GM21576 (cell line): ENCODE data around the gene RAB30.
"Not testable (repeated sequence)": the region's sequence is repeated elsewhere in the genome, so short reads cannot be mapped to it uniquely, and the experiment has no call there.

ENCODE experiments used
- ATAC-seq: cut with Tn5 transposase; IDR thresholded peaks from one replicate; pipeline ENCODE4 v1.9.1; 2021; ENCODE audit warnings: mild to moderate bottlenecking, moderate library complexity; ENCODE audit not compliant: unreplicated experiment

The RAB30 gene

DNA sequence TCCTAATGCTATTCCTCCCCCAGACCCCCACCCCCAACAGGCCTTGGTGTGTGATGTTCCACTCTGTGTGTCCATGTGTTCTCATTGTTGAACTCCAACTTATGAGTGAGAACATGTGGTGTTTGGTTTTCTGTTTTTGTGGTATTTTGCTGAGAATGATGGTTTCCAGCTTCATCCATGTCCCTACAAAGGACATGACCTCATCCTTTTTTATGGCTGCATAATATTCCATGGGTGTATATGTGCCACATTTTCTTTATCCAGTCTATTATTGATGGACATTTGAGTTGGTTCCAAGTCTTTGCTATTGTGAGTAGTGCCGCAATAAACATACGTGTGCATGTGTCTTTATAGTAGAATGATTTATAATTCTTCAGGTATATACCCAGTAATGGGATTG is 121.2 kb downstream of the RAB30 start:
- not testable (repeated sequence) for ATAC-seq

DNA sequence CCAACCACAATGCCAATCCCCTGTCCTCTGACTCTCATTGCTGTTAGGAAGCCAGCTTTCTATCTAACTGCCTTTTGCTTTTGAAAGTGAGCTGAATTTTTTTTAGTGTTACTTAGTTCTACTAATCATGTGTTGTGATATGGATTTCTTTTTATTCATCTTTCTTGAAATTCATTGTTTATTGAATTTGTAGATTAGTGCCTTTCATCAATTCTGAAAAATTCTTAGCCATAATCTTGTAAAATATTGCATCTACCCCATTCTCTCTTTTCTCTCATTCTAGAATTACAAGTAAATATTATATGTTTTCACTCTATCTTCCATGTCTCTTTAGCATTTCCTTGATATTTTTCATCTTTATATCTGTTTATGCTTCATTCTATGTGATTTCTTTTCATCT is 122.3 kb downstream of the RAB30 start:
- ATAC-seq: no peak

- ATAC-seq: no peak
Observed at GRCh38 chr11:82945682-82946081, 126.0 kb downstream of the RAB30 start.

DNA sequence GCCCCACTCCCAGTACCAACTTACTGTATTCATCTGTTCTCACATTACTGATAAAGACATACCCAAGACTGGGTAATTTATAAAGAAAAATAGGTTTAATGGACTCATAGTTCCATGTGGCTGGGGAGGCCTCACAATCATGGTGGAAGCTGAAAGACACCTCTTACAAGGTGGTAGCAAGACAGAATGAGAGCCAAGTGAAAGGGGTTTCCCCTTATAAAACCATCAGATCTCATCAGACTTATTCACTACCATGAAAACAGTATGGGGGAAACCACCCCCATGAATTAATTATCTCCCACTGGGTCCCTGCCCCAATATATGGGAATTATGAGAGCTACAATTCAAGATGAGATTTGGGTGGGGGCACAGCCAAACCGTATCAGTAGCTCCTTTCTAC is 126.7 kb downstream of the RAB30 start:
- ATAC-seq: not testable (repeated sequence)

GRCh38 chr11:82944198-82944597 is 127.5 kb downstream of the RAB30 start:
- ATAC-seq: no peak

GRCh38 chr11:82943430-82943829 is 128.3 kb downstream of the RAB30 start:
- ATAC-seq: not testable (repeated sequence)

GRCh38 chr11:82942376-82942775 is 129.3 kb downstream of the RAB30 start:
- no peak for ATAC-seq

- ATAC-seq: no peak
Observed at GRCh38 chr11:82939456-82939855, 132.2 kb downstream of the RAB30 start.

- no peak for ATAC-seq
Observed at GRCh38 chr11:82937554-82937953, 134.1 kb downstream of the RAB30 start.

- no peak for ATAC-seq
Observed at GRCh38 chr11:82936261-82936660, 135.4 kb downstream of the RAB30 start.

DNA sequence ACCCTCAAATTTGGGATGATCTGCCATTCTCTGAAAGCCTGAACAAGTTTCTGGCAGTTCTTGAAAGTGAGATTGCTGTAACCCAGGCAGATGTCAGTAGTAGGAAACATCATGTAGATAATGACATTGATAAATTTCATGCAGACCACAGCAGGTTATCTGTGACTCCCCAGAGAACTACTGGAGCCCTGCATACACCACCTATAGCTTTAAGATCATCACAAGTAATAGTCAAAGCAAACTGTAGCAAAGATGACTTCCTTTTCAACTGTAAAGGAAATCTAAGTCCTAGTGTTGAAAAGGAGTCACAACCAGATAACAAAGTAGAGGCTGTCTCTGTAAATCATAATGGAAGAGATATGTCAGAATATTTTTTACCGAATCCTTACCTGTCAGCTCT is 139.1 kb downstream of the RAB30 start:
- ATAC-seq: no peak

DNA sequence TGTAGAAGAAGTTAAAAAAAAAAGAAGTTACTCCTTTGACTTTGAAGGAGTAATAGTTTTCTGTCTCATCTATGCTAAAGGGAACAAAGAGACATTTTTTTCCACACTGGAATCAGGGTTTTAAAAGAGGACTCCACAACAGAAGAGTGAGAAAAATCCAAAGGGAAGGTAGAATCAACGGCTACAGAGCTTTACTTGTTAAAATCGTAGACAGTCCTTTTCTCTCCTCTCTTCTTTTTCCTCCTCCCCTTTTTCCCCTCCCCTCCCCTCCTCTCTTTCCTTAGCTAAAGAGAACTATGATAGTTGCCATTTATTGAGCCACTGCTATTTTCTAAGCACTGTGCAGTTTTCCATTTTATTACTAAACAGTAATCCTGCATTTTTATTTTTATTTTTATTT is 141.0 kb downstream of the RAB30 start:
- ATAC-seq: no peak

GRCh38 chr11:82930229-82930628 is 141.5 kb downstream of the RAB30 start:
- ATAC-seq: peak; percentile 43

- ATAC-seq: no peak
Observed at GRCh38 chr11:82929121-82929520, 142.6 kb downstream of the RAB30 start.

DNA sequence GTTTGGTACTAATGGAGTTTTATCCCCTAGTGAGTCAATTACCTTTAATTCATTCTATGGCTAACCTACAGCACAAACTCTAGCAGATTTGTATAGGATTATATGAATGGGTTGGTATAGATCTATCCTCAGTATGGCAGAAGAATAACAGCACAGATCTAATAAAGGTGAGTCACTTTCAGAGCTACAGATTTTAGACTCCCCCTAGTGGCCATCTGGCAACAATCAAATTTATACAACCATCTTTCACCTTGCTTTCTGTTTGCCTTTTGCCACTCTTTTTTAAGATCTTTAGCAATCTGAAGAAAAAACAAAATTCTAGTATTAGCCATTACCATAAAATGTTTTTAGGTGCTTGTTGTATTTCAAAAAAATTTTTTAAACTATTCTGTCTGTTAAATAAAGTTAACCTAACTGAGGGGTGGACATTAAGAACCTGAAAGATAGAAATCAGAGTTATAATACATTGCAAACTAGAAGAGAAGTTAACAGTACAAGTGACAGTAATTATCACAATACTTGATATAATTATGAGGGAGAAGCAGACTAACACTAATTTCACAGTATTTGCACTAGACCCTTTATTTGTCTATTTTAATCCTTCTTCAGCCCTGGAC is 144.3 kb downstream of the RAB30 start:
- peak; percentile 69 for ATAC-seq

- ATAC-seq: no peak
Observed at GRCh38 chr11:82924522-82925224, 147.0 kb downstream of the RAB30 start.
